Thoracic aorta (tissue), 2 donors: ENCODE measurements around the gene TMEM80. TPM values are rescaled to one million over a fixed set of nuclear protein-coding genes. Genes with fewer than 3 reads are reported as not detected.
A peak's percentile ranks its signal among the peaks of the same experiment; 100 is the strongest.

Source experiments
- ATAC-seq: fragments of 150-250 bp; one replicate; pipeline ENCODE4 v1.8.0; 2017; ENCODE audit warnings: low read depth; ENCODE audit not compliant: insufficient number of reproducible peaks, low FRiP score
- DNase-seq: peaks from one replicate; pipeline ENCODE4 v3.0.0-alpha.2; 2020; ENCODE audit warnings: low spot score
- H3K27ac ChIP-seq, 2 donors: fragments of 200-600 bp; sonication (generic); 1 replicate in 1 of 2; 2 replicates in 1 of 2; pipeline ENCODE4 v1.5.1; 2016; ENCODE audit warnings: mild to moderate bottlenecking in 2 of 2, moderate library complexity in 2 of 2
- H3K27me3 ChIP-seq: fragments of 200-600 bp; sonication (generic); replicated peaks from 2 replicates; pipeline ENCODE4 v1.6.0; 2016; ENCODE audit warnings: mild to moderate bottlenecking; ENCODE audit not compliant: insufficient read depth
- H3K36me3 ChIP-seq: fragments of 200-600 bp; sonication (generic); one replicate; pipeline ENCODE4 v1.5.1; 2016
- H3K4me1 ChIP-seq, 2 donors: fragments of 200-600 bp; sonication (generic); 1 replicate in 1 of 2; 2 replicates in 1 of 2; pipeline versions ENCODE4 v1.5.1 to v1.6.0; 2016; ENCODE audit warnings: low read depth in 2 of 2, mild to moderate bottlenecking in 1 of 2; ENCODE audit not compliant: control insufficient read depth in 1 of 2
- H3K4me3 ChIP-seq: fragments of 200-600 bp; sonication (generic); 2 replicates; pipeline ENCODE4 v1.5.1; 2016; ENCODE audit warnings: mild to moderate bottlenecking
- H3K9me3 ChIP-seq: fragments of 200-600 bp; sonication (generic); 2 replicates; pipeline ENCODE4 v1.5.1; 2016
- total RNA-seq, 2 donors: library from RNA; depleted of rRNA; stranded (reverse); fragments of >200 nt; gene quantifications; one replicate each; pipeline versions ENCODE4 v1.1.0 to v1.2.3, GENCODE V29; 2016
- TF ChIP-seq, protein P1 (sequence below): fragments of 200-600 bp; sonication (generic); IDR thresholded peaks from one replicate; pipeline ENCODE4 v1.5.1; 2019; ENCODE audit warnings: antibody characterized with exemption

The TMEM80 gene
- total RNA-seq, 2 donors from 2014 or later: 22.4 to 22.5 TPM

DNA sequence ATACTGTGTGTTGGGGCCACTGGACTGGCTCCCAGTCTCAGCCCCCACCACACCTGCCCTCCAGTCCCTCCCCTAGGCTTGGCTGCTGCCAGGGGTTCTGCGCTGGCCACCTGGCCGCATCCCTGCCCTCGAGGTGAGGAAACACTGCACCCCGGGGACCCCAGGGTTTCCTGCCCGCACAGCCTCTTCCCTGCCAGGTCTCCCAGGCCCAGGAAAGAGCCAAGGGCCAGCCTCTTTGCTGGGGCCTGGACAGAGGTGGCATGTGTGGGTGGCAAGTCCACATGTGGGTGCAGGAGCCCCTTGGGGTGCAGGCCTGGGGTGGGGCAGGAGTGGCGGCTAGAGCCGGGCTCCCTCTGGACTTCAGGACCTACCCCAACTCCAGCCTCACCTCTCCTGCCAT, 12.9 kb downstream of the TMEM80 start:
- Histone ChIP-seq H3K27ac (no peak overlapping the region), H3K9me3 (no peaks in the 10 kb centered on the region), H3K27me3 (no peaks in the 10 kb centered on the region), H3K4me1 (peaks cover 11 to 41% of the 10 kb centered on the region in 2 donors), H3K36me3 (no peaks in the 10 kb centered on the region), H3K4me3 (no peak overlapping the region)
- no peak for ATAC-seq
- DNase-seq: no peak
- TF ChIP-seq, protein P1, sequence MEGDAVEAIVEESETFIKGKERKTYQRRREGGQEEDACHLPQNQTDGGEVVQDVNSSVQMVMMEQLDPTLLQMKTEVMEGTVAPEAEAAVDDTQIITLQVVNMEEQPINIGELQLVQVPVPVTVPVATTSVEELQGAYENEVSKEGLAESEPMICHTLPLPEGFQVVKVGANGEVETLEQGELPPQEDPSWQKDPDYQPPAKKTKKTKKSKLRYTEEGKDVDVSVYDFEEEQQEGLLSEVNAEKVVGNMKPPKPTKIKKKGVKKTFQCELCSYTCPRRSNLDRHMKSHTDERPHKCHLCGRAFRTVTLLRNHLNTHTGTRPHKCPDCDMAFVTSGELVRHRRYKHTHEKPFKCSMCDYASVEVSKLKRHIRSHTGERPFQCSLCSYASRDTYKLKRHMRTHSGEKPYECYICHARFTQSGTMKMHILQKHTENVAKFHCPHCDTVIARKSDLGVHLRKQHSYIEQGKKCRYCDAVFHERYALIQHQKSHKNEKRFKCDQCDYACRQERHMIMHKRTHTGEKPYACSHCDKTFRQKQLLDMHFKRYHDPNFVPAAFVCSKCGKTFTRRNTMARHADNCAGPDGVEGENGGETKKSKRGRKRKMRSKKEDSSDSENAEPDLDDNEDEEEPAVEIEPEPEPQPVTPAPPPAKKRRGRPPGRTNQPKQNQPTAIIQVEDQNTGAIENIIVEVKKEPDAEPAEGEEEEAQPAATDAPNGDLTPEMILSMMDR: no peak

DNA sequence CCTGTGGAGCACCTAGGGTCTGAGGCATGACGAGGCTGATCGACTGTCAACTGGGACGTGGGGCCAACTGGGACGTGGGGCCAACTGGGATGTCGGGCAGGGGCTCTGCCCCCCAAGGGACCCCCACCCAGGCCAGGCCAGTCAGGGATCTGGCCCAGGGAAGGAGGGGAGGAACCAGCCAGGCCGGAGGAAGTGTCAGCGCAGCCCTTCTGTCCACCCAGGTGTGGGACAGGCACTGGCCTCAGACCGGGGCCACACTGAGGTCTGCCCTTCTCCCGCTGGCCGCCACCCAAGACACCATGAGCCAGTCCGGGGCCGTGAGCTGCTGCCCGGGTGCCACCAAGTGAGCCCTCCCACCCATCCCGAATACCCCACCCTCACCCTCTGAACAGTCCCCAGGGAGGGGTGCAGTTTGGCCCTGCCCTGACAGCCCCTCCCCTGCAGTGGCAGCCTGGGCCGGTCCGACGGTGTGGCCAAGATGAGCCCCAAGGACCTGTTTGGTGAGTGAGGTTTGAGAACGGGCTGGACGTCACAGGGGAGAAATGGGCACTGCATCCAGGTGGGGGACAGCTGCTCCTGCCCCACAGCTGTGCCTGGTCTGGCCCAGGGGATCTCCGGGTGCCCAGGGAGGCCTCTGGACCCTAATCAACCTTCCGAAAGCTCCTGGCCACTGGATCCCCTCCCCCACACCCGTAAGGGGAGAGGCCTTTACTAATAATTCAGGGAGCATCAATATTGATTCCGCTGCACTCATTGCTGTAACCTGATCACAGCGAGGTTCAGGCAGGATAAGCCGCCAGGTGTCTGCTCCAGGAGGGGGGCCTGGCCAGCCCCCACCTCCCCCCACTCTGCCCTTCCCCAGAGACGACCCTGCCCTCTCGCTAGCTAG, 13.7 kb downstream of the TMEM80 start:
- H3K4me3 ChIP-seq: no peak overlapping the region
- DNase-seq: no peak
- no peak overlapping the region for H3K27ac ChIP-seq
- no peaks in the 10 kb centered on the region for H3K36me3 ChIP-seq
- no peaks in the 10 kb centered on the region for H3K27me3 ChIP-seq
- ATAC-seq: no peak
- TF ChIP-seq, protein P1: no peak
- peaks cover 9 to 37% of the 10 kb centered on the region in 2 donors for H3K4me1 ChIP-seq
- no peaks in the 10 kb centered on the region for H3K9me3 ChIP-seq

DNA sequence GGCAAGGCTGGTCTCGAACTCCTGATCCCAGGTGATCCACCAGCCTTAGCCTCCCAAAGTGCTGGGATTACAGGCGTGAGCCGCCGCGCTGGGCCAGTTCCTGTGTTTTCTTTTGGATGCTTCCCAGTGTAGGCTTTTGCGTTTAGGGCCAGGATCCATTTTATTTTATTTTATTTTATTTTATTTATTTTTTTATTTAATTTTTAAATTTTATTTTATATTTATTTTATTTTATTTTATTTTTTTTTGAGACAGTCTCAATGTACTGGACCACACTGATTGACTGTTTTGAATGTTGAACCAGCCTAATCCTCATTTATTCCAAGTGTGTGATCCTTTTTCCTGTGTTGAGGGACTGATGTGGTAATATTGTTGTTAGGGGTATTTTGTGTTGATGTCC, 18.8 kb downstream of the TMEM80 start:
- Histone ChIP-seq H3K27ac (no peak overlapping the region), H3K9me3 (no peaks in the 10 kb centered on the region), H3K4me3 (no peak overlapping the region), H3K27me3 (no peaks in the 10 kb centered on the region), H3K36me3 (no peaks in the 10 kb centered on the region), H3K4me1 (no peaks in the 10 kb centered on the region)
- TF ChIP-seq, protein P1: no peak
- ATAC-seq (no peak), DNase-seq (no peak)

DNA sequence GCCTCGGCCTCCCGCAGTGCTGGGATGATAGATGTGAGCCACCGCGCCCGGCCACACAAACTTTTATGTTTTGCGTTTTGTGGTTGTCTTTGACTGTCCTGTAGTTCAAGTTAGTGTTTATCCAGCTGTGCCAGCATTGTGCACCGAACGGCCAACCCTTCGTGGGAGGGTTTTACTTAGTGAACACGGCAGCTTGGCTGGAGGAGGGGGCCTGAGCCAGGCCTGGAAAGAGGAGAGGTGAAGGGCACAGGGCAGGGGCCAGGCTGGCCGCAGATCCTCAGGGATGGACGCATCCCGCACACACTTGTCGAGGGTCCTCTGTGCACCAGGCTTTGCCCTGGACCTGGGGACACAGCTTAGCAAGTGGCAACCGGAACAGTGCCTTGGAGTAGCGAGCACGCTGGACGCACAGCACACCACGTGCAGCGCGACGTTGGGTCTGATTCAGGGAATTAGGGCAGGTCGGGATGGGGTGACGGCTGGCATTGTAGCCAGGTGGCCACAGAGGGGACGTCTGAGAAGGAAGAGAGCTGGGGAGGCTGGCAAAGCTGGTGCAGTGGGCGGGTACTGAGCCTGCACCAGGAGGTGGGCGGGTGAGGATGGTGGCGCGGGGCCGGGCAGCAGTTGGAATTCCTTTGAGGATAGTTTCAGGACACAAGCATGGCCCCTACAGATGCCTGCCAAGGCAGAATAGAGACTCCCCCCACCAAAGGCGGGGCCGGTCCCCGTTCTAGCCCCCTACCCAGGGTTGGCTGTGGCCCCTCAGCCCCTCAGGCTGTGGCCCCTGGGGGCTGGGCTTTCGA, 23.8 kb downstream of the TMEM80 start:
- ATAC-seq: no peak
- no peak for DNase-seq
- Histone ChIP-seq H3K27ac (no peak overlapping the region), H3K36me3 (no peaks in the 10 kb centered on the region), H3K9me3 (no peaks in the 10 kb centered on the region), H3K4me1 (peaks cover 4 to 8% of the 10 kb centered on the region in 2 donors), H3K27me3 (no peaks in the 10 kb centered on the region), H3K4me3 (no peak overlapping the region)
- TF ChIP-seq, protein P1: no peak

DNA sequence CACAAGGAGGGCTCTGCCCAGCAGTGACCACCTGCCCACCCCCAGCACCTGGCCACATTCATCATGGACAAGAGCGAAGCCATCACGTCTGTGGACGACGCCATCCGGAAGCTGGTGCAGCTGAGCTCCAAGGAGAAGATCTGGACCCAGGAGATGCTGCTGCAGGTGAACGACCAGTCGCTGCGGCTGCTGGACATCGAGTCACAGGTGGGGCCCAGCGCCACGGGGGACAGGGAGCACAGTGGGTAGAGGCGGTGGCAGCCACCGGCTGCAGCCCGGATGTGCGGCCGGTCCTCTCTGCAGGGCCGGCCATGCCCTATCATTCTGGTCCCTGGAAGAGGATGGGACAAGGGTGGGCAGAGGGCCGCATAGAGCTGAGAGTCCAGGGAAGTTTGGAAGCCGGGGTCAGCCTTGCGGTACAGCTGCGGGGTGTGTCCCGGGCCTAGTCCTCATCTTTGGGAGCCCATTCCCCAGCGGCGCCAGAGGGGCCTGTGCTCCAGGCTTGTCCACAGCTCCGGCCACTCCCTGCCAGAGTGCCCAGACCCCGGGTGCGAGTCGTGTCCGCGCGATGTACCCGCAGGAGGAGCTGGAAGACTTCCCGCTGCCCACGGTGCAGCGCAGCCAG, 24.5 kb downstream of the TMEM80 start:
- H3K4me1 ChIP-seq: peaks cover 4 to 8% of the 10 kb centered on the region in 2 donors
- TF ChIP-seq, protein P1: no peak
- peak overlapping the region; percentile 61 for H3K4me3 ChIP-seq
- no peaks in the 10 kb centered on the region for H3K9me3 ChIP-seq
- DNase-seq (no peak), ATAC-seq (no peak)
- no peak overlapping the region for H3K27ac ChIP-seq
- no peaks in the 10 kb centered on the region for H3K36me3 ChIP-seq
- no peaks in the 10 kb centered on the region for H3K27me3 ChIP-seq
